CD4-positive, alpha-beta T cell treated with Interleukin-17A for 1 hour (primary cell): ENCODE results near the gene NPAS2.

Experiments
- DNase-seq: peaks from one replicate; pipeline ENCODE4 v3.0.0-alpha.2; 2020

The NPAS2 gene

DNA sequence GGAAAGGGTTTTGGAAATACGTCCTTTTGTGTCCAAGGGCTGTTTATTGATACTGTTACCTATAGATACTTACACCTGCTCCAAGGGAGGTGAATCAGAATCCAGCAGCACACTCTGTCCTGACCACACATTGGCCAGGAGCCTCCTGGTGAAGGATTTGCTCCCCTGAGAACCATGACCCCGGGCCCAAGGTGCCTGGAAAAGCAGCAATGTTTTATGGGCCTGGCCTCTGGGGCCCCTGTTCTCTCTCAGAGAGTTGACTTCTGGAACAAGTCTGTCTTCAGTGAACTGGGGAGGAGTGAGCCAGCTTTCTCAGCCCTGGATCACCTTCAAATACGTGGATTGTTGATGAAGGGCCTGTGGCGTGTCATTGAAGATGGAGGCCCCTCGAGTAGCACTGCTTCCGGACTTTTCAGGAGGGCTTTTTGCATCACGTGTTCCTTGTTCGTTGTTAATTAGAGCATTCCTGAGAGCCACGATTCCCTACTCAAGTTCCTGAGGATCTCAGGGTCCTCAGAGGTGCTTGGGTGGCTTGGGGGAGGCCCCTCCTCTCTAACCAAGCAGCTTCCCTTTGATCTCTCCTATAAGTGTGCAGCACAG lies 103.6 kb downstream of the NPAS2 start:
- no peak for DNase-seq

DNA sequence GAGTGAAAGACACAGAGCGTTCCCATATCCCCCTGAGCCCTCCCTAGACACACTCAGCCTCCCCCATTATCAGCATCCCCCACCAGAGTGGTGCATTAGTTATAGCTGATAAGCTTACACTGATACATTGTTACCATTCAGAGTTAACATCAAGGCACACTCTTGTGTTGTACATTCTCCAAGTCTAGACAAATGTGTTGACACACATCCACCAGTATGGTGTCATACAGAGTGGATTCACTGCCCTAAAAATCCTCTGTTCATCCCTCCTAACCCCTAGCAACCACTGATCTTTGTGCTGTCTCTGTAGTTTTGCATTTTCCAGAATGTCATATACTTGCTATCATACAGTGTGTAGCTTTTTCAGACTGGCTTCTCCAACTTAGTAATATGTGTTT lies 104.2 kb downstream of the NPAS2 start:
- DNase-seq = no peak

DNA sequence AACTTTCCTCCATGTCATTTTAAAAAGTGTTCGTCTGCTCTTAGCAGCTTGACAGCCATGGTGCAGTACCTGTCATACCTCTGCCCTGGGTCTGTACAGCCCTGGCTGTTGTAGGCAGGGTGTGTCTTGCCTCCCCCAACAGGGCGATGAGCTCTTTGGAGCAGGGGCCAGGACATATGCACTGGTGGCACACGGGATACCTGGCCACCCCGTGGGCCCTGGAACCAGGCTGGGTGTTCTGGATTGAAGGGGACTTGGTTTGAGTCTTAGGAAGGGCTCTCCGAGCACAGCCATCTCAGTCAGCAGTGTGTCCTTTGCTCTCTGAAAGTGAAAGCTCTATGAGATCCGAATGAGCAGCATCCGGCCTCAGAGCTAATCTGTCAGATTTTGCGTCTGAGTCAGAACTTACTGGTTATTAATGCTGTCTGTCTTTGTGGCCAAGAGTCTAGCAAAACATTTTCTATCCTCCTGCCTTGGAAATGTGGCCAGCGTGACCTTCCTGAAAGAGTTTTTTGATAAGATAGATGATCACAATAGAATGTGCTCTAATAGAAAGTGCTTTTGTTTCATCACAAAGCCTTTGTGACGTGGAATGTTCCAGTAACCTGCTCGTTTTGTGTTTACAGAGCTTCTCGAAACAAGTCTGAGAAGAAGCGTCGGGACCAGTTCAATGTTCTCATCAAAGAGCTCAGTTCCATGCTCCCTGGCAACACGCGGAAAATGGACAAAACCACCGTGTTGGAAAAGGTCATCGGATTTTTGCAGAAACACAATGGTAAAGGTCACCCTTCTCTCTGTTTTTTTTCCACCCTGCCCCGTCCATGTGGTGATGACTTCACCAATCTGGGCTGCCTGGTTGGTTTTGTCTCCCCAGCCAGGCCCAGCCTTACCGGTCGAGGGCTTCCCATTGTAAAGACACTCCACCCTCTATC lies 104.8 kb downstream of the NPAS2 start:
- DNase-seq = peak; percentile 59

DNA sequence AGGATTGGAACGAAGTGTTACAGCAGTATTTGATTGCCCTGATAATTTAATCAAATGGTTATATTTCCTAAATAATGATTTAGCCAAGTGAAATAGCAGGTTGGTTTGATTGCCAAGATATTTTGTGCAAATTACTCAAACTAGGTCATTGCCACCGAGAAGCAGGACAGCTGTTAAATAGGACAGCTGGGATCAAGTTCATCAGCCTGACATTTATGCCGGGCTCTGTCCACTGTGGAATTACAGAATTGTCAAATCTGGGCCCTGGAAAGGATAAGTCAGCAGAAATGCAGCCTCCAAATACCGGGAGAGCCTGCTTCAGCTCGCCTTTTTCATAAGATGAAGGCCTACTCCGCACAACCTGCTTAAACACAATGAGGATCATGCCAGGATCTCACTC lies 108.3 kb downstream of the NPAS2 start:
- no peak for DNase-seq

DNA sequence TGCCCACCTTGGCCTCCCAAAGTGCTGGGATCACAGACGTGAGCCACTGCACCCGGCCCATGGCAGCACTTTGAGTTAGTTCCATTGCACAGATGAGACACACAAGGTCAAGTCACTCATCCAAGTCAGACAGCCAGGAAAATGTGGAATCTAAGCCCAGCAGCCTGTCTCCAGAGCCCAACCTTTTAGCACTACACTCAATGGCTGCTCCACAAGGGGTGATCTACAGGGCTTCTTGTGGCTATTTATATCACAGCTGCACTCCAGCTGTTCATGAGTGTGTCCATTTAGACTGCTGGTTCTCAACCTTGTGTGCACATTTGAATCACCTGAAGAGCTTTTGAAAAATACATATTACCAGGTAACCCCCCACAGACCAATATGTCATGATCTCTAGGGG lies 109.2 kb downstream of the NPAS2 start:
- no peak for DNase-seq

DNA sequence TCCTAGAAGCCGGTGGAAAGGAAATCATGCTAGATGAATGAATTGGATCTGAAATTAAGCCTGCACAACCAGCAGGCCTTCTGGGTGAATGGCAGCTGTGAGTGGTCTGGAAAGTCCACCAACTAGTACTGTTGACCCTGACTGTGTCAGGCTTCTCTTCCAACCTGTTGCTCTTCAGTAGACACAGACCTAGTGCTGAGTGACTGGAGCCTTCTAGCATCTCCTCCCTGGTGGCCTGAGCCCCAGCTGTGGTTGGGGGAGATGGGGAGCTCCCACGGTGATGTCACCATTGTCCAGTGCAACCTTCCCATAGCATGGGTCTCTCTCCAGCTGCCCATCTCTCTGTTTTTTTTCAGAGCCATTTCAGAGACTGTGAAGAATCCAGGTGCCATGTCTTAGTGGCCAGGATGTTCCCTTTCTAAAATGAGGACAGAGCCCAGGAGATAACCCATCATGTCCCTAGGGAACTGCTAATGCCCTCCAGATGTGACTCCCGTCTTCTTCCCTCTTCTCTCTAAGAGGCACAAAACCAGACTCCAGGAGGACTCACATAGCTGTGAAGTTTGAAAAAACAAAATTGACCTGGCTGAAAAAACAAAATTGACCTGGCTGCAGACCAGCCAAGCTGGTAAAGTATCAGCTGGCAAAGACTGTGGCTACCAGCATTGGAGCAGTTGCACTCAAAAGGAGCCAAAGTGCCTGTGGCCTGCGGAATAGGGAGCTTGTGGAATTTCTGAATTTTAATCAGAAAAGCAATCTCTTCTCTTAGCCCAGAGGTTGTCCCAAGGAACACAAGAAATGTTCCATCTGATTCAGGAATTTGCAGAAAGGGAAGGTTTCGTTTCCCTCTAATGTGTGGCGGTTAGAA lies 114.8 kb downstream of the NPAS2 start:
- no peak for DNase-seq

DNA sequence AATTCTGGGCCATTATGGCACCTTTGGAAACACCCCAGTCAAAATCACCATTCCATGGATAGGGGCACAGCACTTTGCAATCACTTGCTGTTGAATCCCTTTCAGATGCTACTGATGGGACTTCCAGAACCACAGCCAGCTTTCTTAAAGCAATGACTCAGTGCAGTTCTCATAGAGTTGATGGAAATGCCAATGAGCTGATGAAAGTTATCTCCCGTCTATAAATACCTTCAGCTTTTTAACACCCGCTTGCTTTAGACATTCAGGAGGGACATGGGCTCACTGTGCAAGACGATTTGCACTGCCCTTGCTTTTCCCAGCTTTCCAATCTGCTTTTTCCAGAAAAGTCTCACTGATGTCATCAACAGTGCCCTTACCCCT lies 115.4 kb downstream of the NPAS2 start:
- DNase-seq = no peak

DNA sequence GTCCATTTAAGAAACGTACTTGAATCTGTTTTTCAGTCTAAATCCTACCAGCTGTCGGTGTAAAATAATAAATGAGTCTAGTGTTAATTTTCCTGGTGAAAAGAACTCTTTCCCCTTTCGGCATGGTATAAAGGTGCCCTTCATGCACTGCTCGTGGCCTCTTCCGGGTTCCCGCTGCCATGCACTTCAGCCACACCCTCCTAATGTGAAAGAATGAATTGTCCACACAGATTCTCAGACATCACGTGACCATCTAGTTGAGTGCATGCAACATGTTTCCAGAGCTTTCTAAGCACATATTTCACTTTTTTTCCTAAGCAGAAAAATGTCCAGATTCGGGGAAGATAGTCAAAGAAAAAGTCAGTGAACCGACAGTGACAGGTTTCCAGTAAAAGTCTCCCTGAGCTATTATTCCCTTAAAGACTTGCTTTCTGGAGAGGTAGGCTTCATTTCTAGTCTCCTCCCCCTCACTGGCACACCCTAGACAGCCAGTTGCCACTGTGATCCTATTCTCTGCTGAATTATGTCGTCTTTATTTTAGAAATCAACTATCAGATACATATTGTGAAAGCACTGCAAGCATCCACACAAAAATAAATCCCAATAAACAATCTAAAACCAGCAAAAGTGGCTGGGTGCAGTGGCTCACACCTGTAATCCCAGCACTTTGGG lies 116.3 kb downstream of the NPAS2 start:
- DNase-seq = no peak

DNA sequence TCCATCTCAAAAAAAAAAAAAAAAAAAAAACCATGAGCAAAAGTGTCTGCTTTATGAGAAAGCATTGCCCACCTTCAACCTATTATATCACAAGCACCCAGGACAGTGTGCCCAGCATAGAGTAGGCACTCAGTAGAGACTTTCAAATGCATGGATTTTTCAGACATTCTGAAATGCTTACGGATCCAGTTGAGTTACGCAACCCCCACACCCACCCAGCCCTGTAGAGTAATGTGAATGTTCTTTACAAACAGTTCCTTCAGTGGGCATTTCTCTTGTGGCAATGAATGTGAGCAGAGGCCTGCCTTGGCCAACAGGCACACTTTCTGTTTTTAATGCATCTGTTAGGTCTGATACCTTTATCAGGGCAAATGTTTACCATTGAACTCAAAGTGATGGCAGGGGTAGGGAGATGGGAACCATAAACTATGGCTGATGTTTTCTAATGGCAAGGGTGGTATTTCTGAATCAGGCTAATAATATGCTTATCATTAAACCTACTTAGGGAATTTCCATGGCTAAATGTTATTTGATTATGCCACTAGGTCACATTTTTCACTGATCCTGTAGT lies 117.1 kb downstream of the NPAS2 start:
- DNase-seq = no peak

DNA sequence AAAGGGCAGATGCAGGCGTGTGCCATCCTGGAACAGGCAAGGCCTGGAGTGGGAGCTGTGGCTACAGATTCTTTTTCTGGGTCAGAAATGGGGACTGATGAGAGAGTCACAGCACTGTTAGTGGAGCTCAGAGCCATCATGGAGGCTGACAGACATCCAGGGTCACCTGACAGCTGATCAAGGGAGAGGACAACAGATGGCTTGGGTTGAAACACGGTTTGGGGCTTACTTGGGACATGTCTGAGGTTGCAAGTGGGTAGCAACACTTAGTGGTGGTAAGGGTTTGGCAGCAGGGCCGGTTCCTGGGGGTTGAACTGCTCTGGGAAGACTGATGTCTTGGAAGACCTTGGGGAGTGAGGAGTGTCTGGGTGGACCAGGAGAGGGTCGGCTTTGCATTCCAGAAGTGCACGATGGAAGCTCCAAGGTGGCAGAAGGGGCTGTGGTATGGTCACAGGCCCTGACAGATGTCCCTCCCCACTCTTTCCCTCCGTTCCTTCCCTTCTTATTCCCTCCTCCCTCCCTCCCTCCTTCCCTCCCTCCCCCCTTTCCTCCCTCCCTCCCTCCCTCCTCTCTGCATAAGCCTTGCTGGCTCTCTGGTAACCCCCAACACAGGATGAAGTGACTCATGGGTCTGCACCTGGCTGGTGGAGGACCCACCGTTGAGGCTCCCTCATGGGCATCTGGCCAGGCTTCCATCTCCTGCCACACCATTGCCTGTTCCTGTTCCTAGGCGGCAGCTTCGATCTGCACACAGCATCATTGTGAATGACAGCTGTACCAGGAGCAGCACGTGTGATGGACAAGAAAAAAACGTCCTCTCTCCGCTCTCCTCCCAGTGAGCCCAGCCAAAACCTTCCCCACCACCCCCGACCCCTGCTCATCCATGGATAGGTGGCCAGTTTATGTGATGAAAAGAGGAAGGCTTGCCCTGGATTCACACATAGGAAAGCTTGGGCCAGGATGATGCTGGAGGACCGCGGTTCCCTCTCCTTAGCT lies 118.4 kb downstream of the NPAS2 start:
- no peak for DNase-seq

DNA sequence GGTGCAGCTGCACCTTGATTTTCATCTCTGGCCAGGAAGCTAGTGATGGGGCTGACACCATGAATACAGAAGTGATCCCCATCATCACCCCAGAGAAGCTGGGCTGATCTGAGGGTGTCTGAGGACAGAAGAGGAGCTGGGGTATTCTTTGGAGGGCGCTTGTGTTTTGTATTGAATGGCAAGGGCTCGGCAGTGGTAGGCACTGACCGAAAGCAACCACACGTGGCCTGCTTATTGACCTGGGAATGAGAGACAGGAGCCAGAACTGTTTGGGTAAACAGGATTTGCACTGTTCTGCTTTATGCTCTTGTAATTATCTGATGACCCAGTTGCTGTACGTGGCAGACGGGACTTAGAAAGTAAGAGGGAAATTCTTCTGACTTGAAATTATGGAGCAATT lies 119.5 kb downstream of the NPAS2 start:
- DNase-seq = no peak

DNA sequence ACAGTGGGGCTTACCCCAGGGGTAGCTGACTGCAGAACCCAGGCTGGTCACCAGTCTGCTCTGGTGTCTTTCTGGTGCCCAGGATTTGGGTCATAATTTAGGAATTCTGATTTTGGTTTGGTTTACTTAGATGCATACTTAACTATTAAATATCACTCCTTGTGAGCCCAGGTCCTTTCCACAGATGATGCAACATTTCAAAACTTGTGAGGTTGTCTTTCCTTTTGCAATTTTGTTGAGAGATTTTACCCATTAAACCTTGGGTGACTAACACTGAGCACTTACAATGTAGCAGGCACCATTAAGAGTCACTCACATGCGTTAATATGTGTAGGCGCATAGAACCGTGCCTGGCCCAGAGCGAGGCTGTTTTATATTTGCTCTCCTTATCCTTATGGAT lies 120.3 kb downstream of the NPAS2 start:
- DNase-seq = no peak

DNA sequence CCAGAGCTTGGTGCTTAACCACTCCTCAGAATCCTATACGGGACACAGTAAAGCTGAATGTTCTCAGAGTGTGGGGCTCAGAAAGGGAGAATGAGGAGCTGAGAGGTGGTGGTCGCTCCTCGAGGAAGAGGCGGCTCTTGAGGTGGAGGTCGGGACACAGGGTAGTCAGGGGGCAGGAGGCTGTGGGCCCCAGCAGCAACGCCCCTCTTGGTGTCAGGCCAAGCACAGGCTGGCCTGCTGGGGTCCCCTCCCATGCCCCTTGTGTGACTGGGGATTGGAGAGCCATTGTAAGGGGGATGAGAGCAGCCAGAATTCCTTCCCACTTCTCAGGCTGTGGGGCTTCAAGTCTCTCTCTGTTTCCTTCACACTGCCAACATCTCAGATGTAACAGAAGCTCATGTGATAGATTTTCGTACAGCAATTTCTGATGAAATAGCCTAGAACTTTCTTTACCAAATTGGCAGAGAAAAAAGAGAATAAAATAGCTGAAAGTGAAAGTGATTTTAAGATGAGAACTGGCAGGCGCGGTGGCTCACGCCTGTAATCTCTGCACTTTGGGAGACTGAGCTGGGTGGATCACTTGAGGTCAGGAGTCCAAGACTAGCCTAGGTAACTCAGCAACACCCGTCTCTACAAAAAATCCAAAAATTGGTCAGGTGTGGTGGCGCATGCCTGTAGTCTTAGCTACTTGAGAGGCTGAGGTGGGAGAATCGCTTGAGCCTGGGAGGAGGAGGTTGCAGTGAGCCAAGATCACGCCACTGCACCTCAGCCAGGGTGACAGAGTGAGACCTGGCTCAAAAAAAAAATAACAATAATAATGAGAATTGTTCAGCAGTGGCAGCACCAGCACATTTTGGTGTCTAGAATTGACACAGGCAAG lies 121.1 kb downstream of the NPAS2 start:
- peak; percentile 7 for DNase-seq

DNA sequence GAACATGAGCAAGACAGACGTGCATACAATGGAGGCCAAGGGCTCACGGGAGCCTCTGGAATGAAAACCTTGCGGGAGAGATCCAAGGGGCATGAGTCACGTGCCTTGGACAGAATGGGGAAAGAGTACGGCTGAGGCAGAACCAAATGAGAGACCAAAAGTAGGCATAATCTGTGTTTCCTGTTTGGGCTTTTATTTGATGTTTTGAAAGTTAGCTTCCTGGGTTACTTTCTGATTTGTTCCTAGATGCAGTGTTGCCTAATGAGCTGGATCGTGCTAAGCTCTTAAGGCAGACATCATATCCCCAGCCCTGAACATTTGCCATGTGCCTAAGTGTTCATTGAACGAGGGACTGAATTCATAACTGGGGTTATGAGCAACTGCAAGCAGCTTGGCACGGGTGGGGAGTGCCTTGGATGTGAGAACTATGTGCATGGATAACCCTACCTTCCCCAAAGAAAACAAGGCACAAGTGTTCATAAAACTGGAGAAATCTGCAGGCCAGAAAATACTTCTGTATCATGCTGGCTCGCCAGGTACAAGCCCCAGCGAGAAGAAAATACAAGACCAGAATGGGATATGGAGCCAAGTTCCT lies 121.8 kb downstream of the NPAS2 start:
- no peak for DNase-seq

DNA sequence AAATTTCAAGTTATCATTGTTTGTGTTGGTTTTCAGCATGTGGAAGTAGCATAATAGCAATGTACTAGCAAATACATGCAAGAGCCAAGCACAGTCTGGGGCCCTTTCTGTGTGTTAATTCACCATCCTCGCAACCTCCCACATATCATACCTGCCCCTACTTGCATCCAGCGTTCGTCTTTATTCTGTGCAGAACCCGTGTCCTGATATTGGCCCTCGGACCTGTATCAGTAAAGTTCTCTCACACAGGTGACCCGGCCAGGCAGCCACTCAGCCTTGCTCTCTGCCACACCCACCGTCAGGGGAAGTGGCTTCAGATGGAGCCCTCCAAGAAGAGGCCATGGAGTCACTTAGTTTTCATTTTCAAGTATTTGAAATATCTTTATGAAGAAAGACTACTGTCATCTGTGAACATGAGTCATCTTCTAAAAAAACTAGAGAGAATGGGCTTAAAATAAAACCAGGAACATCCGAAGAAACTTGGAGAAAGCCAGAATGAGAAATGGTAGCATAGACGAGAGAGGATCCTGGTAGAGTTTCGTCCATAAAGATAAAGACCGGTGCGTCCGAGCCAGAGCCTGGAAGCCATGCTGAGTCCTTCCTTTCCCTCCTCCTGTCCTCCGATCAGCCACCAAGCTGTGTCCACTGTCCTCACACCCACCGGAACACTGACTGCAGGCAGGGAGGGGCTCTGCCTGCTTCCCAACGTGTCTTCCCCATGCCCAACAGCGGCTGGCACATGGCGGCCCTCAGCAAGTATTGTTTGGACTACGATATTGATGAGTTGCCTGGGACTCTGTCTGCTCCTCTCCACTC lies 124.9 kb downstream of the NPAS2 start:
- DNase-seq = no peak

DNA sequence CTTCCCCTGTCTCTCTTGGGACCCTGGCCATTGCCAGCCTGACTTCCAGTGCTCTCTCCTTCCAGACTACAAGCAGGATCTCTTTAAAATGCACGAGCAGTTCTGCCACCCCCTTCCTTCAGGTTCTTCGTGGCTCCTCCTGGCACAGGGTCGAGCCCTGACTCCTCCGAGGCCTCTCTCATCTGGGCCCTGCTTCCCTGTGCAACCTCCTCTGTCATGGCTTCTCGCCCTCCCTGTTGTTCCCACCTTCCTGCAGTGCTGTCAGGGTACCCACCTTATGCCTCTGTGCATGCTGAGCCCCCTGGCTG lies 125.4 kb downstream of the NPAS2 start:
- DNase-seq = no peak

DNA sequence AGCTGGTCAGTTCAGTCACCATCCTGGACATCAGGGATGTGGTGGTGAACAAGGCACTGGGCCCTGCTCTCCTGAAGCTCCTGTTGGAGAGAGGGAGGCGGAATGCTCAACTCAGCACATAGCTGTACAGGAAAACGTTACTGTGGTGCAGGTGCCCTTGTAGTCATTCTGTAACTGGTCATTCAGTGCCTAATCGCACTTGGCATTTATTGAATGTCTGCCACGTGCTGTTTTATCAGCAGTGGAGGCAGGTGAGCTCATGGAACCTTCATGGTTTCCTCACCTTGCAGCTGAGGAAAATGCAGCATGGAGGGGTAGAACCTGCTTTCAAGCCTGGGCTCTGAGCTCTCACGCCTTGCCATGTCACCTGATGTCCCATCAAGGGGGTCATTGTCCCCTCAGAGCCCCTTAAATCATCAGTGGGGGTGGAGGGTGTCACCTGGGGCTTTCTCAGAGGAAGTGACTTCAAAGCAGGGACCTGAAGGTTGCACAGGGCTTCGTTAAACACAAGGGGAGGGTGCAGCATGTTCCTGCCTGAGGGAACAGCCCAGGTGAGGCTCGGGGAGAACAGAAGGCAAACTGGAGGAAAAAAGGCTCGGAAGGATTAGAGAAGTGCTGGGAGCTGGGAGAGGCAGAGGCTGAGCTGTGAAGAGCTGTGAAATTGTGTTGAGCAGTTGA lies 126.1 kb downstream of the NPAS2 start:
- no peak for DNase-seq
